HepG2 (cell line): ENCODE data around the gene FAM83G. TPM values are rescaled to one million over a fixed set of nuclear protein-coding genes. Genes with fewer than 3 reads are reported as not detected.

Experiments used
- KDM1A ChIP-seq: IDR thresholded peaks from 2 replicates; pipeline ENCODE4 v1.6.1; 2016; ENCODE audit warnings: missing compliant biosample characterization
- LCORL ChIP-seq, 2 experiments: fragments of 450-650 bp in 1 of 2; sonication (generic) in 1 of 2; formaldehyde crosslinking in 1 of 2; IDR thresholded peaks; 2 replicates each; pipeline versions ENCODE4 v1.5.0 to v1.6.1; 2017 to 2020; ENCODE audit warnings: antibody characterized with exemption in 1 of 2, missing genetic modification reagents in 1 of 2
- NR1H2 ChIP-seq: sonication (generic); formaldehyde crosslinking; IDR thresholded peaks from 2 replicates; pipeline ENCODE4 v1.8.1; 2022; ENCODE audit warnings: low read depth, missing genetic modification reagents, borderline replicate concordance
- WIZ ChIP-seq: sonication (generic); formaldehyde crosslinking; IDR thresholded peaks from 2 replicates; pipeline ENCODE4 v1.5.1; 2020; ENCODE audit warnings: mild to moderate bottlenecking, missing genetic modification reagents
- ZFP37 ChIP-seq: sonication (generic); formaldehyde crosslinking; IDR thresholded peaks from 2 replicates; pipeline ENCODE4 v1.4.0; 2020; ENCODE audit warnings: missing genetic modification reagents, borderline replicate concordance
- ZFP41 ChIP-seq: sonication (generic); formaldehyde crosslinking; IDR thresholded peaks from 2 replicates; pipeline ENCODE4 v1.4.0; 2020; ENCODE audit warnings: mild to moderate bottlenecking, missing genetic modification reagents, borderline replicate concordance
- ZKSCAN1 ChIP-seq: fragments of 150-350 bp; IDR thresholded peaks from 2 replicates; pipeline ENCODE4 v1.6.1; 2014; ENCODE audit warnings: low read length
- ZMAT3 ChIP-seq: sonication (generic); formaldehyde crosslinking; conservative IDR thresholded peaks from 2 replicates; pipeline ENCODE4 v1.7.0; 2021; ENCODE audit warnings: missing genetic modification reagents
- ZNF501 ChIP-seq: sonication (generic); formaldehyde crosslinking; IDR thresholded peaks from 2 replicates; pipeline ENCODE4 v1.5.1; 2020; ENCODE audit warnings: mild to moderate bottlenecking, moderate library complexity, missing genetic modification reagents
- ZNF614 ChIP-seq: IDR thresholded peaks from 2 replicates; pipeline ENCODE4 v1.6.1; 2018; ENCODE audit warnings: missing biosample characterization, missing genetic modification reagents, inconsistent platforms, borderline replicate concordance
- ZNF768 ChIP-seq: sonication (generic); formaldehyde crosslinking; IDR thresholded peaks from 2 replicates; pipeline ENCODE4 v1.4.0; 2020; ENCODE audit warnings: missing genetic modification reagents
- polyA plus RNA-seq, 8 experiments: library from polyadenylated mRNA; depleted of rRNA in 3 of 8; stranded (reverse) in 7 of 8; unstranded in 1 of 8; fragments of >200 nt; fragmentation: Illumina TruSeq in 4 of 8; extraction: Trizol in 4 of 8; gene quantifications; 2 replicates each; pipeline versions ENCODE4 v1.2.1 to v1.2.3, GENCODE V29; 2011 to 2016; ENCODE audit warnings: low read depth in 4 of 8, missing spikeins in 1 of 8, mixed read lengths in 1 of 8; ENCODE audit not compliant: insufficient read depth in 1 of 8
- total RNA-seq, 5 experiments: library from RNA; depleted of rRNA; stranded (reverse); fragments of >200 nt; fragmentation: Illumina TruSeq; extraction: Trizol; gene quantifications; 2 replicates each; pipeline ENCODE4 v1.2.3, GENCODE V29; 2016; ENCODE audit warnings: low read depth in 1 of 5
- TF ChIP-seq, protein P1 (sequence below): sonication (generic); formaldehyde crosslinking; IDR thresholded peaks from one replicate; pipeline ENCODE4 v1.5.1; 2020; ENCODE audit warnings: mild to moderate bottlenecking, missing genetic modification reagents; ENCODE audit errors: not compliant biosample characterization
- TF ChIP-seq, protein P2 (sequence below): sonication (generic); formaldehyde crosslinking; IDR thresholded peaks from 2 replicates; pipeline ENCODE4 v1.4.0; 2020; ENCODE audit warnings: missing genetic modification reagents
- TF ChIP-seq, protein P3 (sequence below): sonication (generic); formaldehyde crosslinking; IDR thresholded peaks from 2 replicates; pipeline ENCODE4 v1.4.0; 2020; ENCODE audit warnings: missing genetic modification reagents, borderline replicate concordance
- TF ChIP-seq, protein P4 (sequence below): sonication (generic); formaldehyde crosslinking; IDR thresholded peaks from 2 replicates; pipeline ENCODE4 v1.5.0; 2020; ENCODE audit warnings: mild to moderate bottlenecking, missing genetic modification reagents

FAM83G gene
- total and polyA plus RNA-seq, 2 of the 13 experiments (the other 11 are each of a cell fraction or from before 2014, with no cell fraction given) = 13.7 to 18.6 TPM

DNA sequence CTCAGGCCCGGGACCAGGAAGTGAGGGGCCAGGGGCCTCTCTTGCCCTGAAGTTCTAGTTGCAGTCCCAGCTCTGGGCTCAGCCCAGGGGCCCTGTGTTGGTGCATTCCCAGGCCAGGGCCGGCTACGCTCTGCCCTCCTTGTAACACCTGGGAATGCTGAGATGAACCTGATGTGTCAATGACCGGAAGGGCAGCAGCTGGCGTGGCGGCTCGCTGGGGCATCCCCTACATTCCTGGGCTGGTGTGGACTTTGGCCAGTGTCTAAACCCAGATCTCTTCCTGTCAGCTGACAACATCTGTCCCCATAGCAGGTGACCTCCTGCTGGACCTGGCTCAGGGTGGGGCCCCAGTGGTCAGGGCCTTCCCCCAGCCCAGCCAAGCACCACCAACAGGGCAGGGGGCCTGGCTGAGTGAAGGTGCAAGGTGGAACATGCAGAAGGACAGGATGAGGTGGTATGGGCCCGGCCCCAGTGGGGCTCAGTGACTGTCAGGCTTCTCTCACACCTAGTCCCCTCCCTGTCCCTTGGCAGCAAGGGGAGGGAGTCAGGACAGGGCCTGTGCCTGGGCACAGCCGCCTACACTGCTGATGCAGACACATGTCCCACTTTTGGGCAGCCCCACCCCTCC lies 15.9 kb downstream of the FAM83G start (continued):
- no peak for TF ChIP-seq ZFP41 (CRISPR knock-in tag)
- TF ChIP-seq KDM1A (CRISPR knock-in tag) = peak; percentile 95
- TF ChIP-seq NR1H2 (CRISPR knock-in tag) = no peak; the same call in 1 of the 2 replicates
- peak; percentile 65; the same call in 1 of the 2 replicates for TF ChIP-seq ZFP37 (CRISPR knock-in tag)
- TF ChIP-seq, protein P1, sequence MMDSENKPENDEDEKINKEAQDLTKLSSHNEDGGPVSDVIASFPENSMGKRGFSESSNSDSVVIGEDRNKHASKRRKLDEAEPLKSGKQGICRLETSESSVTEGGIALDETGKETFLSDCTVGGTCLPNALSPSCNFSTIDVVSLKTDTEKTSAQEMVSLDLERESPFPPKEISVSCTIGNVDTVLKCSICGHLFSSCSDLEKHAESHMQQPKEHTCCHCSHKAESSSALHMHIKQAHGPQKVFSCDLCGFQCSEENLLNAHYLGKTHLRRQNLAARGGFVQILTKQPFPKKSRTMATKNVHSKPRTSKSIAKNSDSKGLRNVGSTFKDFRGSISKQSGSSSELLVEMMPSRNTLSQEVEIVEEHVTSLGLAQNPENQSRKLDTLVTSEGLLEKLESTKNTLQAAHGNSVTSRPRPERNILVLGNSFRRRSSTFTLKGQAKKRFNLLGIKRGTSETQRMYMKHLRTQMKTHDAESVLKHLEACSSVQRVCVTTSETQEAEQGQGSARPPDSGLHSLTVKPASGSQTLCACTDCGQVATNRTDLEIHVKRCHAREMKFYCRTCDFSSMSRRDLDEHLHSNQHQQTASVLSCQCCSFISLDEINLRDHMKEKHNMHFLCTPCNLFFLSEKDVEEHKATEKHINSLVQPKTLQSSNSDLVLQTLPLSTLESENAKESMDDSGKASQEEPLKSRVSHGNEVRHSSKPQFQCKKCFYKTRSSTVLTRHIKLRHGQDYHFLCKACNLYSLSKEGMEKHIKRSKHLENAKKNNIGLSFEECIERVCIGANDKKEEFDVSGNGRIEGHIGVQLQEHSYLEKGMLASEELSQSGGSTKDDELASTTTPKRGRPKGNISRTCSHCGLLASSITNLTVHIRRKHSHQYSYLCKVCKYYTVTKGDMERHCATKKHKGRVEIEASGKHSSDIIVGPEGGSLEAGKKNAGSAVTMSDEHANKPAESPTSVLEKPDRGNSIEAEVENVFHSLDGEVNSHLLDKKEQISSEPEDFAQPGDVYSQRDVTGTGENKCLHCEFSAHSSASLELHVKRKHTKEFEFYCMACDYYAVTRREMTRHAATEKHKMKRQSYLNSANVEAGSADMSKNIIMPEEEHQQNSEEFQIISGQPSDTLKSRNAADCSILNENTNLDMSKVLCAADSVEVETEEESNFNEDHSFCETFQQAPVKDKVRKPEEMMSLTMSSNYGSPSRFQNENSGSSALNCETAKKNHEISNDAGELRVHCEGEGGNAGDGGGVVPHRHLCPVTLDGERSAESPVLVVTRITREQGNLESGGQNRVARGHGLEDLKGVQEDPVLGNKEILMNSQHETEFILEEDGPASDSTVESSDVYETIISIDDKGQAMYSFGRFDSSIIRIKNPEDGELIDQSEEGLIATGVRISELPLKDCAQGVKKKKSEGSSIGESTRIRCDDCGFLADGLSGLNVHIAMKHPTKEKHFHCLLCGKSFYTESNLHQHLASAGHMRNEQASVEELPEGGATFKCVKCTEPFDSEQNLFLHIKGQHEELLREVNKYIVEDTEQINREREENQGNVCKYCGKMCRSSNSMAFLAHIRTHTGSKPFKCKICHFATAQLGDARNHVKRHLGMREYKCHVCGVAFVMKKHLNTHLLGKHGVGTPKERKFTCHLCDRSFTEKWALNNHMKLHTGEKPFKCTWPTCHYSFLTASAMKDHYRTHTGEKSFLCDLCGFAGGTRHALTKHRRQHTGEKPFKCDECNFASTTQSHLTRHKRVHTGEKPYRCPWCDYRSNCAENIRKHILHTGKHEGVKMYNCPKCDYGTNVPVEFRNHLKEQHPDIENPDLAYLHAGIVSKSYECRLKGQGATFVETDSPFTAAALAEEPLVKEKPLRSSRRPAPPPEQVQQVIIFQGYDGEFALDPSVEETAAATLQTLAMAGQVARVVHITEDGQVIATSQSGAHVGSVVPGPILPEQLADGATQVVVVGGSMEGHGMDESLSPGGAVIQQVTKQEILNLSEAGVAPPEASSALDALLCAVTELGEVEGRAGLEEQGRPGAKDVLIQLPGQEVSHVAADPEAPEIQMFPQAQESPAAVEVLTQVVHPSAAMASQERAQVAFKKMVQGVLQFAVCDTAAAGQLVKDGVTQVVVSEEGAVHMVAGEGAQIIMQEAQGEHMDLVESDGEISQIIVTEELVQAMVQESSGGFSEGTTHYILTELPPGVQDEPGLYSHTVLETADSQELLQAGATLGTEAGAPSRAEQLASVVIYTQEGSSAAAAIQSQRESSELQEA (CRISPR knock-in tag) = peak; percentile 57
- TF ChIP-seq ZNF501 (CRISPR knock-in tag) = peak; percentile 95
- TF ChIP-seq WIZ (CRISPR knock-in tag) = peak; percentile 89; the same call in 1 of the 2 replicates
- TF ChIP-seq, protein P2, sequence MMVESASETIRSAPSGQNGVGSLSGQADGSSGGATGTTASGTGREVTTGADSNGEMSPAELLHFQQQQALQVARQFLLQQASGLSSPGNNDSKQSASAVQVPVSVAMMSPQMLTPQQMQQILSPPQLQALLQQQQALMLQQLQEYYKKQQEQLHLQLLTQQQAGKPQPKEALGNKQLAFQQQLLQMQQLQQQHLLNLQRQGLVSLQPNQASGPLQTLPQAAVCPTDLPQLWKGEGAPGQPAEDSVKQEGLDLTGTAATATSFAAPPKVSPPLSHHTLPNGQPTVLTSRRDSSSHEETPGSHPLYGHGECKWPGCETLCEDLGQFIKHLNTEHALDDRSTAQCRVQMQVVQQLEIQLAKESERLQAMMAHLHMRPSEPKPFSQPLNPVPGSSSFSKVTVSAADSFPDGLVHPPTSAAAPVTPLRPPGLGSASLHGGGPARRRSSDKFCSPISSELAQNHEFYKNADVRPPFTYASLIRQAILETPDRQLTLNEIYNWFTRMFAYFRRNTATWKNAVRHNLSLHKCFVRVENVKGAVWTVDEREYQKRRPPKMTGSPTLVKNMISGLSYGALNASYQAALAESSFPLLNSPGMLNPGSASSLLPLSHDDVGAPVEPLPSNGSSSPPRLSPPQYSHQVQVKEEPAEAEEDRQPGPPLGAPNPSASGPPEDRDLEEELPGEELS = peak; percentile 93
- TF ChIP-seq, protein P3, sequence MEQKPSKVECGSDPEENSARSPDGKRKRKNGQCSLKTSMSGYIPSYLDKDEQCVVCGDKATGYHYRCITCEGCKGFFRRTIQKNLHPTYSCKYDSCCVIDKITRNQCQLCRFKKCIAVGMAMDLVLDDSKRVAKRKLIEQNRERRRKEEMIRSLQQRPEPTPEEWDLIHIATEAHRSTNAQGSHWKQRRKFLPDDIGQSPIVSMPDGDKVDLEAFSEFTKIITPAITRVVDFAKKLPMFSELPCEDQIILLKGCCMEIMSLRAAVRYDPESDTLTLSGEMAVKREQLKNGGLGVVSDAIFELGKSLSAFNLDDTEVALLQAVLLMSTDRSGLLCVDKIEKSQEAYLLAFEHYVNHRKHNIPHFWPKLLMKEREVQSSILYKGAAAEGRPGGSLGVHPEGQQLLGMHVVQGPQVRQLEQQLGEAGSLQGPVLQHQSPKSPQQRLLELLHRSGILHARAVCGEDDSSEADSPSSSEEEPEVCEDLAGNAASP (CRISPR knock-in tag) = peak; percentile 95
- TF ChIP-seq ZNF768 (CRISPR knock-in tag) = peak; percentile 53; the same call in 1 of the 2 replicates
- TF ChIP-seq ZMAT3 = no peak
- peak; percentile 95; the same call in 1 of the 2 replicates for TF ChIP-seq ZNF614 (CRISPR knock-in tag)
- TF ChIP-seq ZKSCAN1 = 0 out of 2 replicates have a peak, but pooled peaks have one; percentile 21
- TF ChIP-seq, protein P4, sequence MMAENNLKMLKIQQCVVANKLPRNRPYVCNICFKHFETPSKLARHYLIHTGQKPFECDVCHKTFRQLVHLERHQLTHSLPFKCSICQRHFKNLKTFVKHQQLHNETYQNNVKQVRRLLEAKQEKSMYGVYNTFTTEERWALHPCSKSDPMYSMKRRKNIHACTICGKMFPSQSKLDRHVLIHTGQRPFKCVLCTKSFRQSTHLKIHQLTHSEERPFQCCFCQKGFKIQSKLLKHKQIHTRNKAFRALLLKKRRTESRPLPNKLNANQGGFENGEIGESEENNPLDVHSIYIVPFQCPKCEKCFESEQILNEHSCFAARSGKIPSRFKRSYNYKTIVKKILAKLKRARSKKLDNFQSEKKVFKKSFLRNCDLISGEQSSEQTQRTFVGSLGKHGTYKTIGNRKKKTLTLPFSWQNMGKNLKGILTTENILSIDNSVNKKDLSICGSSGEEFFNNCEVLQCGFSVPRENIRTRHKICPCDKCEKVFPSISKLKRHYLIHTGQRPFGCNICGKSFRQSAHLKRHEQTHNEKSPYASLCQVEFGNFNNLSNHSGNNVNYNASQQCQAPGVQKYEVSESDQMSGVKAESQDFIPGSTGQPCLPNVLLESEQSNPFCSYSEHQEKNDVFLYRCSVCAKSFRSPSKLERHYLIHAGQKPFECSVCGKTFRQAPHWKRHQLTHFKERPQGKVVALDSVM = no peak
- no peak for TF ChIP-seq LCORL (IDR thresholded peaks at IDR 0.05)
- TF ChIP-seq LCORL (CRISPR knock-in tag; IDR thresholded peaks at IDR 0.05) = peak; percentile 100
